H9 (cell line): ENCODE results near the gene PRR5L. TPM values are rescaled to one million over a fixed set of nuclear protein-coding genes. Genes with fewer than 3 reads are reported as not detected.

Experiments used
- DNase-seq: peaks from one replicate; pipeline ENCODE4 v3.0.0-alpha.2; 2017
- H2AFZ ChIP-seq: one replicate; pipeline ENCODE4 v1.6.1; 2013; ENCODE audit warnings: mild to moderate bottlenecking, low read length, control low read depth, moderate library complexity
- H2AK5ac ChIP-seq: 2 replicates; pipeline ENCODE4 v1.6.1; 2013; ENCODE audit warnings: low read length, control low read depth, mixed read lengths; ENCODE audit not compliant: insufficient read length
- H2BK120ac ChIP-seq: one replicate; pipeline ENCODE4 v1.6.1; 2013; ENCODE audit warnings: low read depth, mild to moderate bottlenecking, low read length, control low read depth, inconsistent platforms; ENCODE audit not compliant: poor library complexity, severe bottlenecking
- H2BK12ac ChIP-seq: 2 replicates; pipeline ENCODE4 v1.6.1; 2013; ENCODE audit warnings: low read length, control low read depth, mixed read lengths, low read depth; ENCODE audit not compliant: insufficient read length
- H2BK15ac ChIP-seq: 2 replicates; pipeline ENCODE4 v1.6.1; 2013; ENCODE audit warnings: low read depth, low read length, control low read depth
- H2BK20ac ChIP-seq: one replicate; pipeline ENCODE4 v1.6.1; 2013; ENCODE audit warnings: low read depth, mild to moderate bottlenecking, low read length, control low read depth, inconsistent platforms; ENCODE audit not compliant: poor library complexity, severe bottlenecking
- H2BK5ac ChIP-seq: 2 replicates; pipeline ENCODE4 v1.6.1; 2013; ENCODE audit warnings: low read length, control low read depth, mixed read lengths; ENCODE audit not compliant: insufficient read length
- H3K14ac ChIP-seq: 2 replicates; pipeline ENCODE4 v1.6.1; 2013; ENCODE audit warnings: low read length, control low read depth; ENCODE audit not compliant: insufficient read depth
- H3K18ac ChIP-seq: 2 replicates; pipeline ENCODE4 v1.6.1; 2013; ENCODE audit warnings: low read depth, mild to moderate bottlenecking, mixed read lengths, low read length, control low read depth; ENCODE audit not compliant: insufficient read length
- H3K23ac ChIP-seq: 2 replicates; pipeline ENCODE4 v1.6.1; 2013; ENCODE audit warnings: low read length, control low read depth, mixed read lengths, low read depth; ENCODE audit not compliant: insufficient read length
- H3K23me2 ChIP-seq: 2 replicates; pipeline ENCODE4 v1.6.1; 2013; ENCODE audit warnings: low read depth, mild to moderate bottlenecking, mixed read lengths, low read length, control low read depth; ENCODE audit not compliant: insufficient read length, poor library complexity, severe bottlenecking
- H3K27ac ChIP-seq: 2 replicates; pipeline ENCODE4 v1.5.1; 2013; ENCODE audit warnings: low read length, control low read depth, mixed read lengths, low read depth; ENCODE audit not compliant: insufficient read length
- H3K27me3 ChIP-seq: 2 replicates; pipeline ENCODE4 v1.6.1; 2013; ENCODE audit warnings: low read length, control low read depth, inconsistent platforms; ENCODE audit not compliant: insufficient read depth
- H3K4ac ChIP-seq: 2 replicates; pipeline ENCODE4 v1.6.1; 2013; ENCODE audit warnings: low read depth, mild to moderate bottlenecking, control low read depth, inconsistent platforms, low read length, moderate library complexity
- H3K4me1 ChIP-seq: 2 replicates; pipeline ENCODE4 v1.6.1; 2013; ENCODE audit warnings: low read length, control low read depth, inconsistent platforms; ENCODE audit not compliant: insufficient read depth
- H3K4me2 ChIP-seq: 2 replicates; pipeline ENCODE4 v1.6.1; 2013; ENCODE audit warnings: low read length, control low read depth, mixed read lengths; ENCODE audit not compliant: insufficient read length, insufficient read depth
- H3K56ac ChIP-seq: 2 replicates; pipeline ENCODE4 v1.6.1; 2013; ENCODE audit warnings: low read depth, mild to moderate bottlenecking, mixed read lengths, low read length, control low read depth; ENCODE audit not compliant: insufficient read length
- H3K79me1 ChIP-seq: 2 replicates; pipeline ENCODE4 v1.6.1; 2013; ENCODE audit warnings: low read depth, mild to moderate bottlenecking, moderate library complexity, low read length, control low read depth, inconsistent platforms; ENCODE audit not compliant: insufficient read depth, poor library complexity, severe bottlenecking
- H3K79me2 ChIP-seq: 2 replicates; pipeline ENCODE4 v1.6.1; 2013; ENCODE audit warnings: low read length, control low read depth, inconsistent platforms; ENCODE audit not compliant: insufficient read depth
- H3K9ac ChIP-seq: 2 replicates; pipeline ENCODE4 v1.6.1; 2013; ENCODE audit warnings: low read length, control low read depth, mixed read lengths; ENCODE audit not compliant: insufficient read length; ENCODE audit errors: extremely low read depth
- H3K9me3 ChIP-seq: one replicate; pipeline ENCODE4 v1.6.1; 2013; ENCODE audit warnings: low read depth, low read length, inconsistent platforms; ENCODE audit not compliant: control insufficient read depth
- H3T11ph ChIP-seq: one replicate; pipeline ENCODE4 v1.6.1; 2013; ENCODE audit warnings: mild to moderate bottlenecking, low read length, control low read depth, inconsistent platforms
- H4K20me1 ChIP-seq: one replicate; pipeline ENCODE4 v1.6.1; 2013; ENCODE audit not compliant: control insufficient read depth, insufficient read length, insufficient read depth
- H4K5ac ChIP-seq: 2 replicates; pipeline ENCODE4 v1.6.1; 2013; ENCODE audit warnings: low read depth, mild to moderate bottlenecking, mixed read lengths, low read length, control low read depth; ENCODE audit not compliant: insufficient read length
- H4K8ac ChIP-seq: replicated peaks from 2 replicates; pipeline ENCODE4 v1.6.1; 2013; ENCODE audit warnings: low read length, control low read depth, mixed read lengths, low read depth; ENCODE audit not compliant: insufficient read length
- H4K91ac ChIP-seq: 2 replicates; pipeline ENCODE4 v1.6.1; 2013; ENCODE audit warnings: low read depth, mild to moderate bottlenecking, moderate library complexity, mixed read lengths, low read length, control low read depth; ENCODE audit not compliant: insufficient read length
- H3K27ac Mint-ChIP-seq, 3 experiments: 2 replicates in 2 of 3; 3 replicates in 1 of 3; pipeline ENCODE4 v1.8.0; 2020 to 2021; ENCODE audit warnings: mixed read lengths in 3 of 3, mild to moderate bottlenecking in 1 of 3, moderate library complexity in 1 of 3
- H3K27me3 Mint-ChIP-seq: 2 replicates; pipeline ENCODE4 v1.8.0; 2021; ENCODE audit warnings: low read depth, mild to moderate bottlenecking, moderate library complexity, mixed read lengths
- H3K36me3 Mint-ChIP-seq, 3 experiments: 2 replicates in 2 of 3; 3 replicates in 1 of 3; pipeline ENCODE4 v1.8.0; 2020 to 2021; ENCODE audit warnings: low read depth in 3 of 3, mixed read lengths in 3 of 3; ENCODE audit not compliant: insufficient read depth in 1 of 3
- H3K4me1 Mint-ChIP-seq, 2 experiments: 2 replicates each; pipeline ENCODE4 v1.8.0; 2020; ENCODE audit warnings: mixed read lengths in 2 of 2
- H3K4me3 Mint-ChIP-seq, 2 experiments: 2 replicates in 1 of 2; 3 replicates in 1 of 2; pipeline ENCODE4 v1.8.0; 2020 to 2021; ENCODE audit warnings: mild to moderate bottlenecking in 2 of 2, mixed read lengths in 2 of 2, moderate library complexity in 1 of 2
- H3K9me3 Mint-ChIP-seq, 2 experiments: 2 replicates in 1 of 2; 3 replicates in 1 of 2; pipeline ENCODE4 v1.8.0; 2020; ENCODE audit warnings: mild to moderate bottlenecking in 2 of 2, mixed read lengths in 2 of 2, moderate library complexity in 1 of 2
- CTCF ChIP-seq: fragments of 200-600 bp; sonication (generic); conservative IDR thresholded peaks from 3 replicates; pipeline ENCODE4 v1.8.0; 2021; ENCODE audit warnings: antibody characterized with exemption, mild to moderate bottlenecking
- WGBS: extraction: QIAGEN DNeasy Blood & Tissue Kit; methylation state at CpG from one replicate; pipeline ENCODE4 v1.1.7; 2013; ENCODE audit warnings: missing lambda C conversion rate, low lambda C conversion rate, mixed read lengths; ENCODE audit not compliant: insufficient read length; ENCODE audit errors: extremely low coverage; 5-methylcytosine and 5-hydroxymethylcytosine counted together
- total RNA-seq: library from RNA; stranded (reverse); gene quantifications from 2 replicates; pipeline ENCODE4 v1.2.1, GENCODE V29; 2021

The PRR5L gene
- total RNA-seq, 1 experiment from 2014 or later: 5.6 TPM

GRCh38 chr11:36450110-36450572 lies 154.1 kb downstream of the PRR5L start:
- no peak overlapping the region for H3K9ac ChIP-seq
- H2AFZ ChIP-seq: no peak overlapping the region
- H3K4ac ChIP-seq: no peak overlapping the region
- WGBS: no CpG with 5 or more reads among the region's 3 CpGs
- Mint-ChIP-seq H3K36me3 (peaks cover 0 to 7% (median 0%) of the 10 kb centered on the region in 3 experiments; a peak in 3 of 7 replicates), H3K9me3 (no peaks in the 10 kb centered on the region; a peak in 1 of 5 replicates), H3K4me3 (no peak overlapping the region), H3K27me3 (no peaks in the 10 kb centered on the region; the same call in none of the 2 replicates), H3K27ac (no peak overlapping the region; a peak in 1 of 7 replicates), H3K4me1 (peaks cover 21 to 29% of the 10 kb centered on the region in 2 experiments)
- H2BK120ac ChIP-seq: no peak overlapping the region
- H2AK5ac ChIP-seq: no peak overlapping the region
- no peak overlapping the region for H3T11ph ChIP-seq
- H2BK20ac ChIP-seq: no peak overlapping the region
- no peak overlapping the region for H4K5ac ChIP-seq
- H4K20me1 ChIP-seq: no peaks in the 10 kb centered on the region
- no peak overlapping the region for H3K23ac ChIP-seq
- no peaks in the 10 kb centered on the region for H3K23me2 ChIP-seq
- TF ChIP-seq CTCF: no peak
- no peak overlapping the region for H3K56ac ChIP-seq
- no peaks in the 10 kb centered on the region for H3K27me3 ChIP-seq
- peak; percentile 5 for DNase-seq
- H3K27ac ChIP-seq: no peak overlapping the region
- H4K91ac ChIP-seq: no peak overlapping the region
- H2BK5ac ChIP-seq: no peak overlapping the region
- H3K79me2 ChIP-seq: no peaks in the 10 kb centered on the region
- no peaks in the 10 kb centered on the region; the same call in 1 of the 2 replicates for H3K4me1 ChIP-seq
- no peak overlapping the region for H3K14ac ChIP-seq
- no peak overlapping the region for H2BK15ac ChIP-seq
- H3K18ac ChIP-seq: no peak overlapping the region
- H4K8ac ChIP-seq: no peak overlapping the region
- H2BK12ac ChIP-seq: no peak overlapping the region
- H3K9me3 ChIP-seq: no peaks in the 10 kb centered on the region
- no peaks in the 10 kb centered on the region for H3K79me1 ChIP-seq
- H3K4me2 ChIP-seq: no peak overlapping the region
